ENCODE results near the gene KIRREL2. TPM values are rescaled to one million over a fixed set of nuclear protein-coding genes. Genes with fewer than 3 reads are reported as not detected.

The KIRREL2 gene
- total RNA-seq, 1 experiment from 2014 or later = 3.1 TPM

- Mint-ChIP-seq H3K4me3 (no peak overlapping the region), H3K27me3 (ENCODE audit: low read depth) (peaks cover 7% of the 10 kb centered on the region), H3K4me1 (peaks cover 13 to 18% of the 10 kb centered on the region in 2 experiments), H3K9me3 (peaks cover under 1 to 2% of the 10 kb centered on the region in 2 experiments; a peak in 2 of 5 replicates), H3K27ac (no peak overlapping the region), H3K36me3 (ENCODE audit: insufficient read depth in 1 of 3, low read depth in 3 of 3) (no peaks in the 10 kb centered on the region)
- no peaks in the 10 kb centered on the region for H3K27me3 ChIP-seq (ENCODE audit: insufficient read depth, low read length)
- no peak overlapping the region for H3K27ac ChIP-seq (ENCODE audit: insufficient read length, low read depth, low read length)
- H3K79me1 ChIP-seq (ENCODE audit: insufficient read depth, low read depth, low read length, poor library complexity, severe bottlenecking) = no peaks in the 10 kb centered on the region
- H2AK5ac ChIP-seq (ENCODE audit: insufficient read length, low read length) = no peak overlapping the region
- H3K79me2 ChIP-seq (ENCODE audit: insufficient read depth, low read length) = no peaks in the 10 kb centered on the region
- DNase-seq = no peak
- H3K14ac ChIP-seq (ENCODE audit: insufficient read depth, low read length) = no peak overlapping the region
- no peaks in the 10 kb centered on the region for H3K23me2 ChIP-seq (ENCODE audit: insufficient read length, low read depth, low read length, poor library complexity, severe bottlenecking)
- no peaks in the 10 kb centered on the region for H3K9me3 ChIP-seq (ENCODE audit: control insufficient read depth, low read depth, low read length)
- no peak overlapping the region for H2BK120ac ChIP-seq (ENCODE audit: low read depth, low read length, poor library complexity, severe bottlenecking)
- no peak overlapping the region for H3K56ac ChIP-seq (ENCODE audit: insufficient read length, low read depth, low read length)
- H4K91ac ChIP-seq (ENCODE audit: insufficient read length, low read depth, low read length) = no peak overlapping the region
- no peak overlapping the region for H2BK12ac ChIP-seq (ENCODE audit: insufficient read length, low read depth, low read length)
- H3K9ac ChIP-seq (ENCODE audit: extremely low read depth, insufficient read length, low read length) = no peak overlapping the region
- TF ChIP-seq, protein P1, sequence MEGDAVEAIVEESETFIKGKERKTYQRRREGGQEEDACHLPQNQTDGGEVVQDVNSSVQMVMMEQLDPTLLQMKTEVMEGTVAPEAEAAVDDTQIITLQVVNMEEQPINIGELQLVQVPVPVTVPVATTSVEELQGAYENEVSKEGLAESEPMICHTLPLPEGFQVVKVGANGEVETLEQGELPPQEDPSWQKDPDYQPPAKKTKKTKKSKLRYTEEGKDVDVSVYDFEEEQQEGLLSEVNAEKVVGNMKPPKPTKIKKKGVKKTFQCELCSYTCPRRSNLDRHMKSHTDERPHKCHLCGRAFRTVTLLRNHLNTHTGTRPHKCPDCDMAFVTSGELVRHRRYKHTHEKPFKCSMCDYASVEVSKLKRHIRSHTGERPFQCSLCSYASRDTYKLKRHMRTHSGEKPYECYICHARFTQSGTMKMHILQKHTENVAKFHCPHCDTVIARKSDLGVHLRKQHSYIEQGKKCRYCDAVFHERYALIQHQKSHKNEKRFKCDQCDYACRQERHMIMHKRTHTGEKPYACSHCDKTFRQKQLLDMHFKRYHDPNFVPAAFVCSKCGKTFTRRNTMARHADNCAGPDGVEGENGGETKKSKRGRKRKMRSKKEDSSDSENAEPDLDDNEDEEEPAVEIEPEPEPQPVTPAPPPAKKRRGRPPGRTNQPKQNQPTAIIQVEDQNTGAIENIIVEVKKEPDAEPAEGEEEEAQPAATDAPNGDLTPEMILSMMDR (conservative IDR thresholded peaks at IDR 0.05) = no peak
- H2BK15ac ChIP-seq (ENCODE audit: low read depth, low read length) = no peak overlapping the region
- no peak overlapping the region for H3K4ac ChIP-seq (ENCODE audit: low read depth, low read length)
- H3K4me2 ChIP-seq (ENCODE audit: insufficient read depth, insufficient read length, low read length) = no peak overlapping the region
- no peaks in the 10 kb centered on the region for H4K20me1 ChIP-seq (ENCODE audit: control insufficient read depth, insufficient read depth, insufficient read length)
- H4K8ac ChIP-seq (replicated peaks; ENCODE audit: insufficient read length, low read depth, low read length) = no peak overlapping the region
- no peak overlapping the region for H2AFZ ChIP-seq (ENCODE audit: low read length)
- H3T11ph ChIP-seq (ENCODE audit: low read length) = no peak overlapping the region
- peaks cover 3% of the 10 kb centered on the region; the same call in 1 of the 2 replicates for H3K4me1 ChIP-seq (ENCODE audit: insufficient read depth, low read length)
- no peak overlapping the region for H2BK5ac ChIP-seq (ENCODE audit: insufficient read length, low read length)
- no peak overlapping the region for H3K18ac ChIP-seq (ENCODE audit: insufficient read length, low read depth, low read length)
- WGBS (ENCODE audit: extremely low coverage, insufficient read length, low lambda C conversion rate) = no CpG with 5 or more reads among the region's 3 CpGs
- H2BK20ac ChIP-seq (ENCODE audit: low read depth, low read length, poor library complexity, severe bottlenecking) = no peak overlapping the region
- no peak overlapping the region for H4K5ac ChIP-seq (ENCODE audit: insufficient read length, low read depth, low read length)
- no peak overlapping the region for H3K23ac ChIP-seq (ENCODE audit: insufficient read length, low read depth, low read length)
Observed at GRCh38 chr19:35818445-35818844, 38.3 kb upstream of the KIRREL2 start.
